BLaER1 treated with 17β-estradiol and CSF1 and Interleukin-3, amounts not matched to agents 10 nM and 100 nM (cell line): ENCODE measurements around the gene GRIK2.

ENCODE experiments used
- H3K27ac ChIP-seq, 11 experiments: shearing (Covaris generic); formaldehyde crosslinking; 2 replicates each; pipeline ENCODE4 v1.8.1; 2022
- H3K27me3 ChIP-seq, 11 experiments: shearing (Covaris generic); formaldehyde crosslinking; 2 replicates each; pipeline ENCODE4 v1.8.1; 2022
- H3K36me3 ChIP-seq, 11 experiments: shearing (Covaris generic); formaldehyde crosslinking; 2 replicates each; pipeline ENCODE4 v1.8.1; 2022
- H3K4me1 ChIP-seq, 10 experiments: shearing (Covaris generic); formaldehyde crosslinking; 2 replicates each; pipeline ENCODE4 v1.8.1; 2022
- H3K4me2 ChIP-seq, 11 experiments: shearing (Covaris generic); formaldehyde crosslinking; 2 replicates each; pipeline ENCODE4 v1.8.1; 2022
- H3K4me3 ChIP-seq, 10 experiments: shearing (Covaris generic); formaldehyde crosslinking; 2 replicates each; pipeline ENCODE4 v1.8.1; 2022
- H3K9ac ChIP-seq, 11 experiments: shearing (Covaris generic); formaldehyde crosslinking; 2 replicates each; pipeline ENCODE4 v1.8.1; 2022
- H3K9me3 ChIP-seq, 11 experiments: shearing (Covaris generic); formaldehyde crosslinking; replicated peaks in 1 of 11; 2 replicates each; pipeline ENCODE4 v1.8.1; 2022
- H4K20me1 ChIP-seq, 11 experiments: shearing (Covaris generic); formaldehyde crosslinking; 2 replicates each; pipeline ENCODE4 v1.8.1; 2022
- Cebpa-rat ChIP-seq, 11 experiments: shearing (Covaris generic); IDR thresholded peaks; 2 replicates each; pipeline ENCODE4 v1.8.1; 2022

The GRIK2 gene

DNA sequence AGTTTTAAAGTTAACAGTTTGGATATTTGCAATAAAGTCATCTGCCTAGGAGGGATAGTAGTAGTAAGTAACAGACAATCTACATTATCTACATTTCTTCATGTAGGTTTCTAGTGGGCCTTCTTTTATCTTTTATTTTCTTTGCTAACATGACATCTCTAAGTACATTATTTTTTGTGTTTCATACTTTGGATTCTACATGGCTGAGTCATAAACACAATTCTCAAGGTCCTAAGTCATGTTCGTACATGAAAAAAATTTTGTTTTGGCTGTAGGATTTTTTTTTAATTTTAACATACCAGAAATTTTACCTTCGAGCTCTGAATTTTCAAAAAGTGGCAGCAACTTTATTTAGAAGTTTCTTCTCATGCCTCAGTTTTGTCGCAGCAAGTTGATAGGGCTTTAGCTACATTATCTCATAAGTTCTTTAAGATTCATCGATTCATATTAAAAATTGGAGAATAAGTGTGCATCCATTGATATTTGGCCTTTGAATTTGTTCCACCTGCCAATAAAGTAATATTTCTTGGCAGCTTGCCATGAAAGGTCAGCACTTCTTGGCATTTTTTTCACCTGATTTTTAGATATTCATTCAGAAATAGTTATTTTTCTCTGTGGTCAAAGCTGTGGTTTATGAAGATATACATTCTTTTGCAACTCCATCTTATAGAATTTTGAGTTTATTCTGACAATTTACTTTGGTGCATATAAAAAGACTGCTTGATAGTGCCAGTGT lies 146.2 kb downstream of the GRIK2 start:
- H3K4me3 ChIP-seq, result no peak overlapping the region
- TF ChIP-seq Cebpa-rat (IDR thresholded peaks at IDR 0.05), result no peak
- no peak overlapping the region for H3K9ac ChIP-seq
- H3K27me3 ChIP-seq, result no peaks in the 10 kb centered on the region
- no peaks in the 10 kb centered on the region for H4K20me1 ChIP-seq
- H3K36me3 ChIP-seq, result no peaks in the 10 kb centered on the region
- no peak overlapping the region for H3K4me2 ChIP-seq
- H3K9me3 ChIP-seq, result no peaks in the 10 kb centered on the region
- no peak overlapping the region for H3K27ac ChIP-seq
- peaks cover 0 to 4% (median 0%) of the 10 kb centered on the region in 10 experiments; a peak in 2 of 20 replicates for H3K4me1 ChIP-seq

DNA sequence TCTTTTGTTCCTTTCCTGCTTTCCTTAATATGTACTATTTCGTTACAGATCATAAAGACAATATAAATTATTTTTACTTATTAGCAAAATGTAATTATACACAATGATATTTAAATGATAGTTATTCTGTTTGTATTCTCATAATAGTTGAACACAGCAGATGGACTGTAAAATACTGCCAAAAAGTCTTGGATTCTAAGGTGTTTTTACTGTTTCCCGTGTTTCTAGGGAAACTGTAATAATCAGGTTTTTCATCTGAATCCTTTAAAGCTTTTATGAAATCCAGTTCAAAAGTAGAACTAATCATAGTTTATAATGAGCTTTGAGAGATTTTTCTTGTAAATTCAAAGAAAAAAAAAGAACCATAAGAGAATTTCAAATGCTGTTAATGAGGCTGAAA lies 148.4 kb downstream of the GRIK2 start:
- H4K20me1 ChIP-seq, result no peaks in the 10 kb centered on the region
- H3K4me3 ChIP-seq, result no peak overlapping the region
- H3K4me2 ChIP-seq, result no peak overlapping the region
- H3K36me3 ChIP-seq, result no peaks in the 10 kb centered on the region
- no peaks in the 10 kb centered on the region for H3K27me3 ChIP-seq
- no peaks in the 10 kb centered on the region for H3K4me1 ChIP-seq
- no peak overlapping the region for H3K9ac ChIP-seq
- H3K9me3 ChIP-seq, result no peaks in the 10 kb centered on the region
- no peak for TF ChIP-seq Cebpa-rat (IDR thresholded peaks at IDR 0.05)
- no peak overlapping the region for H3K27ac ChIP-seq

GRCh38 chr6:101543796-101544195 lies 150.3 kb downstream of the GRIK2 start:
- no peak for TF ChIP-seq Cebpa-rat (IDR thresholded peaks at IDR 0.05)
- no peaks in the 10 kb centered on the region for H3K27me3 ChIP-seq
- H3K9me3 ChIP-seq, result no peaks in the 10 kb centered on the region
- no peaks in the 10 kb centered on the region for H3K4me1 ChIP-seq
- no peaks in the 10 kb centered on the region for H3K36me3 ChIP-seq
- no peak overlapping the region for H3K9ac ChIP-seq
- no peak overlapping the region for H3K4me2 ChIP-seq
- no peak overlapping the region for H3K4me3 ChIP-seq
- no peaks in the 10 kb centered on the region for H4K20me1 ChIP-seq
- no peak overlapping the region for H3K27ac ChIP-seq

GRCh38 chr6:101544286-101544685 lies 150.8 kb downstream of the GRIK2 start:
- Histone ChIP-seq H3K9ac (no peak overlapping the region), H3K4me3 (no peak overlapping the region), H3K27ac (no peak overlapping the region), H4K20me1 (no peaks in the 10 kb centered on the region), H3K4me2 (no peak overlapping the region), H3K27me3 (no peaks in the 10 kb centered on the region), H3K36me3 (no peaks in the 10 kb centered on the region), H3K4me1 (no peaks in the 10 kb centered on the region), H3K9me3 (no peaks in the 10 kb centered on the region)
- TF ChIP-seq Cebpa-rat (IDR thresholded peaks at IDR 0.05), result no peak

- H3K4me1 ChIP-seq, result no peaks in the 10 kb centered on the region
- H3K27ac ChIP-seq, result no peak overlapping the region
- H3K4me3 ChIP-seq, result no peak overlapping the region
- no peaks in the 10 kb centered on the region for H3K27me3 ChIP-seq
- no peaks in the 10 kb centered on the region for H4K20me1 ChIP-seq
- TF ChIP-seq Cebpa-rat (IDR thresholded peaks at IDR 0.05), result no peak
- no peak overlapping the region for H3K4me2 ChIP-seq
- no peaks in the 10 kb centered on the region for H3K9me3 ChIP-seq
- no peaks in the 10 kb centered on the region for H3K36me3 ChIP-seq
- H3K9ac ChIP-seq, result no peak overlapping the region
Measured at GRCh38 chr6:101545191-101545590, 151.7 kb downstream of the GRIK2 start.

- H3K4me2 ChIP-seq, result no peak overlapping the region
- H4K20me1 ChIP-seq, result no peaks in the 10 kb centered on the region
- no peak overlapping the region for H3K9ac ChIP-seq
- H3K4me3 ChIP-seq, result no peak overlapping the region
- no peaks in the 10 kb centered on the region for H3K9me3 ChIP-seq
- TF ChIP-seq Cebpa-rat (IDR thresholded peaks at IDR 0.05), result no peak
- no peaks in the 10 kb centered on the region for H3K4me1 ChIP-seq
- H3K27ac ChIP-seq, result no peak overlapping the region
- H3K27me3 ChIP-seq, result no peaks in the 10 kb centered on the region
- H3K36me3 ChIP-seq, result no peaks in the 10 kb centered on the region
Measured at GRCh38 chr6:101550451-101550850, 156.9 kb downstream of the GRIK2 start.

- no peak overlapping the region for H3K4me2 ChIP-seq
Measured at GRCh38 chr6:101554231-101554630, 160.7 kb downstream of the GRIK2 start.

GRCh38 chr6:101558712-101559111 lies 165.2 kb downstream of the GRIK2 start:
- no peaks in the 10 kb centered on the region for H3K27me3 ChIP-seq
- H3K4me1 ChIP-seq, result no peaks in the 10 kb centered on the region
- no peaks in the 10 kb centered on the region for H4K20me1 ChIP-seq
- H3K4me2 ChIP-seq, result no peak overlapping the region
- no peak overlapping the region for H3K4me3 ChIP-seq
- H3K9ac ChIP-seq, result no peak overlapping the region
- no peaks in the 10 kb centered on the region for H3K9me3 ChIP-seq
- no peak for TF ChIP-seq Cebpa-rat (IDR thresholded peaks at IDR 0.05)
- no peak overlapping the region for H3K27ac ChIP-seq
- H3K36me3 ChIP-seq, result no peaks in the 10 kb centered on the region

More at GRCh38 chr6:101554231-101554630, 160.7 kb downstream of the GRIK2 start:
- no peaks in the 10 kb centered on the region for H3K36me3 ChIP-seq
- H3K9ac ChIP-seq, result no peak overlapping the region
- no peaks in the 10 kb centered on the region for H3K9me3 ChIP-seq
- no peaks in the 10 kb centered on the region for H4K20me1 ChIP-seq
- H3K27ac ChIP-seq, result no peak overlapping the region
- no peak for TF ChIP-seq Cebpa-rat (IDR thresholded peaks at IDR 0.05)
- H3K27me3 ChIP-seq, result no peaks in the 10 kb centered on the region
- no peak overlapping the region for H3K4me3 ChIP-seq
- no peaks in the 10 kb centered on the region for H3K4me1 ChIP-seq

DNA sequence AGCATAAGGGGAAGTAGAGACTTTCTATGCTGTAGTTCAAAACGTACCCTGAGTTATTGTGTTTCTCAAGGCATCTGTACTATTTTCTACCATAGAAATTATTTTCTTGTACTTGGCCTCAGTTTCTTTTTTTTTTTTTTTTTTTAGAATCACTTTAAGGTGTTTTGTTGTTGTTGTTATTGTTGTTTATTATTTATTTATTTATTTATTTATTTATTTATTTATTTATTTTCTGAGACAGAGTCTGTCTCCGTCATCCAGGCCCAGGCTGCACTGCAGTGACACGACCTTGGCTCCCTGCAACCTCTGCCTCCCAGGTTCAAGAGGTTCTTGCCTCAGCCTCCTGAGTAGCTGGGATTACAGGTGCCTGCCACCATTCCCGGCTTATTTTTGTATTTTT lies 179.1 kb downstream of the GRIK2 start:
- H3K4me1 ChIP-seq, result no peaks in the 10 kb centered on the region
- no peak overlapping the region for H3K4me2 ChIP-seq
- H3K9ac ChIP-seq, result no peak overlapping the region
- H3K27ac ChIP-seq, result no peak overlapping the region
- H4K20me1 ChIP-seq, result no peaks in the 10 kb centered on the region
- no peaks in the 10 kb centered on the region for H3K36me3 ChIP-seq
- H3K9me3 ChIP-seq, result no peaks in the 10 kb centered on the region
- no peaks in the 10 kb centered on the region for H3K27me3 ChIP-seq
- no peak overlapping the region for H3K4me3 ChIP-seq
- TF ChIP-seq Cebpa-rat (IDR thresholded peaks at IDR 0.05), result no peak

GRCh38 chr6:101577091-101577490 lies 183.6 kb downstream of the GRIK2 start:
- H3K4me3 ChIP-seq, result no peak overlapping the region
- H3K4me1 ChIP-seq, result no peaks in the 10 kb centered on the region
- H3K27ac ChIP-seq, result no peak overlapping the region
- H4K20me1 ChIP-seq, result no peaks in the 10 kb centered on the region
- no peak overlapping the region for H3K9ac ChIP-seq
- no peak for TF ChIP-seq Cebpa-rat (IDR thresholded peaks at IDR 0.05)
- no peaks in the 10 kb centered on the region for H3K9me3 ChIP-seq
- no peaks in the 10 kb centered on the region for H3K36me3 ChIP-seq
- no peaks in the 10 kb centered on the region for H3K27me3 ChIP-seq
- H3K4me2 ChIP-seq, result no peak overlapping the region
